ENCODE data around the gene MYF6.

GRCh38 chr12:80676856-80677255 is 30.6 kb upstream of the MYF6 start:
- TF ChIP-seq CTCF (IDR thresholded peaks at IDR 0.05) (no peak), POLR2A (IDR thresholded peaks at IDR 0.05) (no peak)

Measured in esophagus squamous epithelium (tissue), 4 donors.